Measurements from ENCODE around the gene ST14. TPM values are rescaled to one million over a fixed set of nuclear protein-coding genes. Genes with fewer than 3 reads are reported as not detected.

The ST14 gene
- total RNA-seq, 1 donor from 2014 or later: 1.4 TPM

DNA sequence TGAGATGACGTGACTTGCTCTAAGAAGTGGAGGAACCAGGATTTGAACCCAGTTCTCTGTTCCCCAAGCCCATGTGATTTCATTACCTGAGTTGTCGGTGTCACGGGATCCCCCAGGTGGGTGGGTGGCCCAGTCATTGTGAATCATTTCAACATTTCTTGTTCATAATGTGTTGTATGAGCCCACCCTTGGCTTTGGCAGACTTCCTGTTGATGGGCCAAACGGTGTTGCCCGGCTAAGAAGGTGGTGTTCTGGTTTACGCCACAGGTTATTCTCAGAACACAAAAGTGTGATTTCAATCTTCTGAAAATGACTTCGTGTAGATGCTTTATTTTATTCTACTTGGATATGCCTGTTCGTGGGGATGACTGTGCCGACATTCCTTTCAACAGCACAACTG lies 21.6 kb upstream of the ST14 start:
- no peaks in the 10 kb centered on the region for H3K9me3 Mint-ChIP-seq
- peaks cover 61% of the 10 kb centered on the region for H3K36me3 Mint-ChIP-seq
- no peak overlapping the region for H3K9ac ChIP-seq
- H3K27me3 Mint-ChIP-seq (ENCODE audit: insufficient read depth, low read depth): no peaks in the 10 kb centered on the region
- no peak overlapping the region for H3K4me3 ChIP-seq
- no peak overlapping the region for H3K4me2 ChIP-seq
- peaks cover under 1% of the 10 kb centered on the region for H3K4me1 Mint-ChIP-seq
- peaks cover 19% of the 10 kb centered on the region for H3K79me2 ChIP-seq (ENCODE audit: low read depth)
- H4K20me1 ChIP-seq (ENCODE audit: low read depth): peaks cover 10% of the 10 kb centered on the region
- peaks cover 18% of the 10 kb centered on the region for H3K36me3 ChIP-seq
- no peaks in the 10 kb centered on the region for H3F3A ChIP-seq (ENCODE audit: low read depth)
- H3K27me3 ChIP-seq: no peaks in the 10 kb centered on the region
- no peaks in the 10 kb centered on the region for H3K4me1 ChIP-seq
- H3K27ac ChIP-seq: no peak overlapping the region
- TF ChIP-seq, protein P1, sequence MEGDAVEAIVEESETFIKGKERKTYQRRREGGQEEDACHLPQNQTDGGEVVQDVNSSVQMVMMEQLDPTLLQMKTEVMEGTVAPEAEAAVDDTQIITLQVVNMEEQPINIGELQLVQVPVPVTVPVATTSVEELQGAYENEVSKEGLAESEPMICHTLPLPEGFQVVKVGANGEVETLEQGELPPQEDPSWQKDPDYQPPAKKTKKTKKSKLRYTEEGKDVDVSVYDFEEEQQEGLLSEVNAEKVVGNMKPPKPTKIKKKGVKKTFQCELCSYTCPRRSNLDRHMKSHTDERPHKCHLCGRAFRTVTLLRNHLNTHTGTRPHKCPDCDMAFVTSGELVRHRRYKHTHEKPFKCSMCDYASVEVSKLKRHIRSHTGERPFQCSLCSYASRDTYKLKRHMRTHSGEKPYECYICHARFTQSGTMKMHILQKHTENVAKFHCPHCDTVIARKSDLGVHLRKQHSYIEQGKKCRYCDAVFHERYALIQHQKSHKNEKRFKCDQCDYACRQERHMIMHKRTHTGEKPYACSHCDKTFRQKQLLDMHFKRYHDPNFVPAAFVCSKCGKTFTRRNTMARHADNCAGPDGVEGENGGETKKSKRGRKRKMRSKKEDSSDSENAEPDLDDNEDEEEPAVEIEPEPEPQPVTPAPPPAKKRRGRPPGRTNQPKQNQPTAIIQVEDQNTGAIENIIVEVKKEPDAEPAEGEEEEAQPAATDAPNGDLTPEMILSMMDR (IDR thresholded peaks at IDR 0.05): no peak
- TF ChIP-seq EZH2 (IDR thresholded peaks at IDR 0.05): no peak
- no peak for TF ChIP-seq EZH2phosphoT487 (IDR thresholded peaks at IDR 0.05)
- DNase-seq (ENCODE audit: low spot score): no peak
- H3K4me3 Mint-ChIP-seq: no peak overlapping the region
- H3K27ac Mint-ChIP-seq: no peak overlapping the region
- H3K9me3 ChIP-seq (ENCODE audit: low read depth): no peaks in the 10 kb centered on the region
- H2AFZ ChIP-seq (replicated peaks): no peak overlapping the region

DNA sequence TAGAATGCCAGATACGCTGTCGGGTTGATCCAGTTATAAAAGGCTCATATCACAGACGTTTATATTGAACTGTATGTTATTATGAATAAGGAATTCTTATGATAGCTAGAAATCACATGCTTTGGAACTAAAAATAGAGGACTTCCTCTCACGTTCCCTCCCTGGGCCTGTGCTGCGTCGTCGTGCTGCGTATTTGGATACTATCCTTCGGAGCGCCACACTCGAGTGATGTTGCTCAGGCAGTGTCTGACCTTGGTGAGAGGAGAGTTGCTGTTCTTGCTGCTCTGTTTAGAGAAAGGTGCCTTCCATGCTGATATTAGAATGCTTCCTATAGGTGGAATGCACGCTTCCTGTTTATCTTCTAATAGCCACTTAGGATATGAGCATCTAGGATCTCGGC lies 20.2 kb upstream of the ST14 start:
- H2AFZ ChIP-seq (replicated peaks): no peak overlapping the region
- H3K9ac ChIP-seq: no peak overlapping the region
- peaks cover 5% of the 10 kb centered on the region for H3K36me3 ChIP-seq
- H3K36me3 Mint-ChIP-seq: peaks cover 52% of the 10 kb centered on the region
- no peaks in the 10 kb centered on the region for H3K27me3 ChIP-seq
- peaks cover 14% of the 10 kb centered on the region for H3K79me2 ChIP-seq (ENCODE audit: low read depth)
- H4K20me1 ChIP-seq (ENCODE audit: low read depth): peaks cover 10% of the 10 kb centered on the region
- no peak overlapping the region for H3K27ac ChIP-seq
- no peak overlapping the region for H3K27ac Mint-ChIP-seq
- H3K9me3 ChIP-seq (ENCODE audit: low read depth): no peaks in the 10 kb centered on the region
- H3K4me1 ChIP-seq: no peaks in the 10 kb centered on the region
- no peaks in the 10 kb centered on the region for H3K9me3 Mint-ChIP-seq
- DNase-seq (ENCODE audit: low spot score): no peak
- TF ChIP-seq EZH2 (IDR thresholded peaks at IDR 0.05) (no peak), EZH2phosphoT487 (IDR thresholded peaks at IDR 0.05) (no peak)
- TF ChIP-seq, protein P1 (IDR thresholded peaks at IDR 0.05): no peak
- H3K4me3 ChIP-seq: no peak overlapping the region
- H3K4me2 ChIP-seq: no peak overlapping the region
- peaks cover 1% of the 10 kb centered on the region for H3F3A ChIP-seq (ENCODE audit: low read depth)
- no peak overlapping the region for H3K4me3 Mint-ChIP-seq
- H3K27me3 Mint-ChIP-seq (ENCODE audit: insufficient read depth, low read depth): peaks cover 3% of the 10 kb centered on the region
- H3K4me1 Mint-ChIP-seq: peaks cover 10% of the 10 kb centered on the region

DNA sequence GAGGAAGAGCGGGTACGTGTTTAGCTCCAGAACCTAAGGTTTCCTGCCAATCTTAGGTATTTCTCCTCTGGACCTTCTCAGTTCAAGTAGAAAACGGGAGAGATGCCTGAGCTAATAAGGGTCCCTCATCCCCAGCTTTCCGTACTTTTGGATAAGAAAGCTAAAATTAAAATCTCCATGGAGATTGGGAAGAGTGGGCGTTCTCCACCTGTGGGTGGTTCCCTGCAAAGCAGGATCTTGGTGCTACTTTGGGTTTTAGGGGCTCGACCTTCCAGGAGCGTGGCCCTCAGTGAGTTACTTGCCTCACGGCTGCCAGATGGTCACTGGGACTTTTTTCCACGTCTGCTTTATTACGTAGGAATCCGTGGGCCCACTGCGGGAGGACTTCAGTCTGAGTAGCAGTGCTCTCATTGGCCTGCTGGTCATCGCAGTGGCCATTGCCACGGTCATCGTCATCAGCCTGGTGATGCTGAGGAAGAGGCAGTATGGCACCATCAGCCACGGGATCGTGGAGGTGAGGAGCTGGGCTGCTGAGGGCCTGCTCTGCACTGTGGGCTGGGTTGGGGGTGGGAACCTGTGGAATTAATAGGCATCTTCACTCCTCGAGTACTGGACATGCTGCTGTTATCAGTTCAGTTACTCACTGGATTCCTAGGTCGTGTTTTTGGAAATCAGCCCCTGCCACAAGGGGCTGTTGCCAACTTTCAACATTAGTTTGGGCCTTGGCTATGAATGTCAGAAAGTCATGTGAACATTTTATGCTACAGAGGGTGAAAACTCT lies 17.8 kb upstream of the ST14 start:
- Histone ChIP-seq H3F3A (ENCODE audit: low read depth) (peaks cover 6% of the 10 kb centered on the region), H3K27me3 (no peaks in the 10 kb centered on the region), H3K79me2 (ENCODE audit: low read depth) (peaks cover 14% of the 10 kb centered on the region), H3K27ac (no peak overlapping the region), H3K4me3 (no peak overlapping the region), H3K9ac (no peak overlapping the region), H3K4me2 (no peak overlapping the region), H4K20me1 (ENCODE audit: low read depth) (peaks cover 16% of the 10 kb centered on the region), H3K36me3 (peaks cover 5% of the 10 kb centered on the region), H3K4me1 (peaks cover 3% of the 10 kb centered on the region), H2AFZ (replicated peaks) (no peak overlapping the region), H3K9me3 (ENCODE audit: low read depth) (no peaks in the 10 kb centered on the region)
- no peak overlapping the region for H3K27ac Mint-ChIP-seq
- peaks cover 3% of the 10 kb centered on the region for H3K27me3 Mint-ChIP-seq (ENCODE audit: insufficient read depth, low read depth)
- H3K4me3 Mint-ChIP-seq: no peak overlapping the region
- TF ChIP-seq, protein P1 (IDR thresholded peaks at IDR 0.05): no peak
- no peak for TF ChIP-seq EZH2phosphoT487 (IDR thresholded peaks at IDR 0.05)
- TF ChIP-seq EZH2 (IDR thresholded peaks at IDR 0.05): no peak
- no peak for DNase-seq (ENCODE audit: low spot score)
- no peaks in the 10 kb centered on the region for H3K9me3 Mint-ChIP-seq
- peaks cover 25% of the 10 kb centered on the region for H3K4me1 Mint-ChIP-seq
- peaks cover 40% of the 10 kb centered on the region for H3K36me3 Mint-ChIP-seq
